Measurements from ENCODE around the gene OBSCN. TPM values are rescaled to one million over a fixed set of nuclear protein-coding genes. Genes with fewer than 3 reads are reported as not detected.

Gene OBSCN
- total RNA-seq, 1 experiment from 2014 or later = 10.5 TPM

DNA sequence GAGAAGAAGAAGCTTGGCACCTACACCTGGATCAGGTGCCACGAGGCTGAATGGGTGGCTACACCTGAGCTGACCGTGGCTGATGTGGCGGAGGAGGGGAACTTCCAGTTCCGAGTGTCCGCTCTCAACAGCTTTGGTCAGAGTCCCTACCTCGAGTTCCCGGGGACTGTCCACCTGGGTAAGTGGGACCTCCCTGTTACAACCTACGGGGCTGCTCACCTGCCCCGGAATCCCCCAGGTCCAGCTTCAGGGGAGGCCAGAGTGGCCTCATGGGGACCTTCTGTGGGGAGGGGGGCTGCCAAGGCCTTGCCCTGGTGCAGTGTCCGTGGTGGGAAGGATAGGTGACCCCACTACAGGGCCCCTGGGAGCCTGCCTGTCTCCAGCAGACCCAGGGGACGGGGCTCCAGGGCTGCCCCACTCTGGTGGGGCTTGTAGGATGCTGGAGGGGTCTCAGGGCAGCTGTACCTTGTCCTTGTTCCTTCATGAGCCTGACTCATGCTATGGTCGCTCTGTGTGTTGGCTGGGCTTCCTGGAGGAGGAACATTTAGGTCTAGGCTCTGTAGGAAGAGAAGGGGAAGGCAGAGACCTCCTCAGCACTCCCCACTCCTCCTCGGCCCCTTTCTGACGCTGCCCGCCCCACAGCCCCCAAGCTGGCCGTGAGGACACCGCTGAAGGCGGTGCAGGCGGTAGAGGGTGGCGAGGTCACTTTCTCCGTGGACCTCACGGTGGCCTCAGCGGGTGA lies 7.2 kb downstream of the OBSCN start:
- H3K4me1 ChIP-seq (ENCODE audit: control insufficient read depth, insufficient read depth, low read length) = peaks cover 1% of the 10 kb centered on the region; the same call in 1 of the 2 replicates
- no TSS peak for BruUV-seq (replicated peaks)
- H3K9me3 ChIP-seq (ENCODE audit: control insufficient read depth, insufficient read depth, low read depth, low read length) = no peaks in the 10 kb centered on the region
- POLR2A ChIA-PET = no interaction called here
- CTCF ChIA-PET = no interaction called here
- in situ Hi-C loops (cut with HindIII; ENCODE audit: low pct_unique_long_range_greater_than_20kb, low sequenced_read_pairs) = no loop called here
- no peak for TF ChIP-seq TCF7L2 (IDR thresholded peaks at IDR 0.05; ENCODE audit: low read depth, low read length)
- TF ChIP-seq, protein P1, sequence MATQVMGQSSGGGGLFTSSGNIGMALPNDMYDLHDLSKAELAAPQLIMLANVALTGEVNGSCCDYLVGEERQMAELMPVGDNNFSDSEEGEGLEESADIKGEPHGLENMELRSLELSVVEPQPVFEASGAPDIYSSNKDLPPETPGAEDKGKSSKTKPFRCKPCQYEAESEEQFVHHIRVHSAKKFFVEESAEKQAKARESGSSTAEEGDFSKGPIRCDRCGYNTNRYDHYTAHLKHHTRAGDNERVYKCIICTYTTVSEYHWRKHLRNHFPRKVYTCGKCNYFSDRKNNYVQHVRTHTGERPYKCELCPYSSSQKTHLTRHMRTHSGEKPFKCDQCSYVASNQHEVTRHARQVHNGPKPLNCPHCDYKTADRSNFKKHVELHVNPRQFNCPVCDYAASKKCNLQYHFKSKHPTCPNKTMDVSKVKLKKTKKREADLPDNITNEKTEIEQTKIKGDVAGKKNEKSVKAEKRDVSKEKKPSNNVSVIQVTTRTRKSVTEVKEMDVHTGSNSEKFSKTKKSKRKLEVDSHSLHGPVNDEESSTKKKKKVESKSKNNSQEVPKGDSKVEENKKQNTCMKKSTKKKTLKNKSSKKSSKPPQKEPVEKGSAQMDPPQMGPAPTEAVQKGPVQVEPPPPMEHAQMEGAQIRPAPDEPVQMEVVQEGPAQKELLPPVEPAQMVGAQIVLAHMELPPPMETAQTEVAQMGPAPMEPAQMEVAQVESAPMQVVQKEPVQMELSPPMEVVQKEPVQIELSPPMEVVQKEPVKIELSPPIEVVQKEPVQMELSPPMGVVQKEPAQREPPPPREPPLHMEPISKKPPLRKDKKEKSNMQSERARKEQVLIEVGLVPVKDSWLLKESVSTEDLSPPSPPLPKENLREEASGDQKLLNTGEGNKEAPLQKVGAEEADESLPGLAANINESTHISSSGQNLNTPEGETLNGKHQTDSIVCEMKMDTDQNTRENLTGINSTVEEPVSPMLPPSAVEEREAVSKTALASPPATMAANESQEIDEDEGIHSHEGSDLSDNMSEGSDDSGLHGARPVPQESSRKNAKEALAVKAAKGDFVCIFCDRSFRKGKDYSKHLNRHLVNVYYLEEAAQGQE (IDR thresholded peaks at IDR 0.05; ENCODE audit: insufficient read depth in 1 of 2, low read depth in 2 of 2, low read length in 1 of 2) = no peak
- TF ChIP-seq, protein P2, sequence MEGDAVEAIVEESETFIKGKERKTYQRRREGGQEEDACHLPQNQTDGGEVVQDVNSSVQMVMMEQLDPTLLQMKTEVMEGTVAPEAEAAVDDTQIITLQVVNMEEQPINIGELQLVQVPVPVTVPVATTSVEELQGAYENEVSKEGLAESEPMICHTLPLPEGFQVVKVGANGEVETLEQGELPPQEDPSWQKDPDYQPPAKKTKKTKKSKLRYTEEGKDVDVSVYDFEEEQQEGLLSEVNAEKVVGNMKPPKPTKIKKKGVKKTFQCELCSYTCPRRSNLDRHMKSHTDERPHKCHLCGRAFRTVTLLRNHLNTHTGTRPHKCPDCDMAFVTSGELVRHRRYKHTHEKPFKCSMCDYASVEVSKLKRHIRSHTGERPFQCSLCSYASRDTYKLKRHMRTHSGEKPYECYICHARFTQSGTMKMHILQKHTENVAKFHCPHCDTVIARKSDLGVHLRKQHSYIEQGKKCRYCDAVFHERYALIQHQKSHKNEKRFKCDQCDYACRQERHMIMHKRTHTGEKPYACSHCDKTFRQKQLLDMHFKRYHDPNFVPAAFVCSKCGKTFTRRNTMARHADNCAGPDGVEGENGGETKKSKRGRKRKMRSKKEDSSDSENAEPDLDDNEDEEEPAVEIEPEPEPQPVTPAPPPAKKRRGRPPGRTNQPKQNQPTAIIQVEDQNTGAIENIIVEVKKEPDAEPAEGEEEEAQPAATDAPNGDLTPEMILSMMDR (IDR thresholded peaks at IDR 0.05) = no peak
- no peak for TF ChIP-seq SIN3A (IDR thresholded peaks at IDR 0.05; ENCODE audit: borderline replicate concordance, insufficient read depth, low read depth, low read length)
- no peak for TF ChIP-seq POLR2AphosphoS5 (IDR thresholded peaks at IDR 0.05; ENCODE audit: low read depth, low read length)
- intact Hi-C loops (cut with micrococcal nuclease; ENCODE audit: unreplicated experiment) = no loop called here
- H3K36me3 ChIP-seq (ENCODE audit: control insufficient read depth, insufficient read depth, low read length) = no peaks in the 10 kb centered on the region
- H3K27me3 ChIP-seq (ENCODE audit: control insufficient read depth, insufficient read depth, low read length) = no peaks in the 10 kb centered on the region
- H3K27ac ChIP-seq (ENCODE audit: low read length) = no peak overlapping the region
- ATAC-seq (no peak), DNase-seq (ENCODE audit: low read depth, low spot score) (no peak)
- no peak overlapping the region for H3K4me3 ChIP-seq (ENCODE audit: low read depth in 2 of 2, low read length in 2 of 2)

DNA sequence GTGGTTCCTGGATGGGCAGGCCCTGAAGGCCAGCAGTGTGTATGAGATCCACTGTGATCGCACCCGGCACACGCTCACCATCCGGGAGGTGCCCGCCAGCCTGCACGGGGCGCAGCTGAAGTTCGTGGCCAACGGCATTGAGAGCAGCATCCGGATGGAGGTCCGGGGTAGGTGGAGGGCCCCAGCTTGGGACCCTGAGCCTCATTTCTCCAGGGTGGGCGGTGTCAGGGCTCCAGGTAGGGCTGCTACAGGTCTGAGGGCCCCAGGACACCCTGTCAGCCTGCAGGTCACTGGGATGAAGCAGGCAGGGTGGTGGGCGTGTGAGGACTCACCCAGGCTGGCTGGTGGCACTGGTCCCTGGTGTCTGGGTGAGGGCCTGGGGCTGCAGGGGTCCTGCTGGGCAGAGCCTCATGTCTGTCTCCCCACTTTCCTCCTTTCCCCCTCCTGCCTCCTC lies 7.8 kb downstream of the OBSCN start:
- Histone ChIP-seq H3K4me1 (ENCODE audit: control insufficient read depth, insufficient read depth, low read length) (no peaks in the 10 kb centered on the region), H3K9me3 (ENCODE audit: control insufficient read depth, insufficient read depth, low read depth, low read length) (no peaks in the 10 kb centered on the region), H3K27ac (ENCODE audit: low read length) (no peak overlapping the region), H3K4me3 (ENCODE audit: low read depth in 2 of 2, low read length in 2 of 2) (no peak overlapping the region), H3K27me3 (ENCODE audit: control insufficient read depth, insufficient read depth, low read length) (no peaks in the 10 kb centered on the region), H3K36me3 (ENCODE audit: control insufficient read depth, insufficient read depth, low read length) (no peaks in the 10 kb centered on the region)
- intact Hi-C loops (cut with micrococcal nuclease; ENCODE audit: unreplicated experiment) = no loop called here
- ChIA-PET POLR2A (no interaction called here), CTCF (no interaction called here)
- in situ Hi-C loops (cut with HindIII; ENCODE audit: low pct_unique_long_range_greater_than_20kb, low sequenced_read_pairs) = no loop called here
- ATAC-seq (no peak), DNase-seq (ENCODE audit: low read depth, low spot score) (no peak)
- BruUV-seq (replicated peaks) = no TSS peak
- TF ChIP-seq, protein P2 (IDR thresholded peaks at IDR 0.05) = no peak
- TF ChIP-seq TCF7L2 (IDR thresholded peaks at IDR 0.05; ENCODE audit: low read depth, low read length) (no peak), POLR2AphosphoS5 (IDR thresholded peaks at IDR 0.05; ENCODE audit: low read depth, low read length) (no peak), SIN3A (IDR thresholded peaks at IDR 0.05; ENCODE audit: borderline replicate concordance, insufficient read depth, low read depth, low read length) (no peak)
- TF ChIP-seq, protein P1 (IDR thresholded peaks at IDR 0.05; ENCODE audit: insufficient read depth in 1 of 2, low read depth in 2 of 2, low read length in 1 of 2) = no peak
